Keratinocyte (primary cell): Measurements from ENCODE around the gene ARPC1B.

ENCODE experiments used
- CTCF ChIP-seq, 3 experiments: IDR thresholded peaks in 1 of 3; conservative IDR thresholded peaks in 1 of 3; optimal IDR thresholded peaks in 1 of 3; 2 replicates in 2 of 3; 3 replicates in 1 of 3; pipeline versions ENCODE3 to v1.5.1; 2011; ENCODE audit warnings: low read length in 3 of 3, mild to moderate bottlenecking in 3 of 3, moderate library complexity in 2 of 3, control low read depth in 1 of 3, inconsistent platforms in 1 of 3; ENCODE audit not compliant: insufficient read depth in 2 of 3; ENCODE audit errors: extremely low read depth in 1 of 3
- EZH2 ChIP-seq: IDR thresholded peaks from one replicate; pipeline ENCODE4 v1.6.1; 2012; ENCODE audit warnings: inconsistent platforms, mild to moderate bottlenecking, low read length, moderate library complexity

- TF ChIP-seq CTCF (optimal IDR thresholded peaks at IDR 0.05 in 1 of 3, IDR thresholded peaks at IDR 0.05 in 1 of 3, conservative IDR thresholded peaks at IDR 0.05 in 1 of 3; ENCODE audit: extremely low read depth in 1 of 3, insufficient read depth in 2 of 3, low read length in 3 of 3) (no peak), EZH2 (no peak)
These were observed 34.7 kb downstream of the ARPC1B start for GRCh38 chr7:99409192-99409572.
